Measurements from ENCODE around the gene EFTUD2.
"Not testable (repeated sequence)": the region's sequence is repeated elsewhere in the genome, so short reads cannot be mapped to it uniquely, and the experiment has no call there.

The EFTUD2 gene

DNA sequence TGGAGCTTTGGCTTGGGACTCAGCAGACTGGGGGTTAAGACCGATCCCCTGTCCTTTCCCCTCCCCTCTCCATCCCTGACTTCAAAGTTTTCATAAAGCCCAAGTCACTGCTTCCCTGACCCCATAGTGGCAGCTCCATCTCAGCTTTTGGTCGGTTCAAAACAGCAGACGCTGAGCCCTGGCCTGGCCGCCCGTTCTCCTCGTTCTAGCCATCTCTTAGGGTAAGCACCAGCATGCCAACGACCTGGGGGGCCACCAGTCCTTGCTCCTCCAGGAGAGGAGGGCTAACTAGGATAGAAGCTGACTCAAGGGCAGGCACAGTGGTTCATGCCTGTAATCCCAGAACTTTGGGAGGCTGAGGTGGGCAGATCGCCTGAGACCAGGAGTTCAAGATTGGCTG is 53.0 kb downstream of the EFTUD2 start:
- no peak for DNase-seq

DNA sequence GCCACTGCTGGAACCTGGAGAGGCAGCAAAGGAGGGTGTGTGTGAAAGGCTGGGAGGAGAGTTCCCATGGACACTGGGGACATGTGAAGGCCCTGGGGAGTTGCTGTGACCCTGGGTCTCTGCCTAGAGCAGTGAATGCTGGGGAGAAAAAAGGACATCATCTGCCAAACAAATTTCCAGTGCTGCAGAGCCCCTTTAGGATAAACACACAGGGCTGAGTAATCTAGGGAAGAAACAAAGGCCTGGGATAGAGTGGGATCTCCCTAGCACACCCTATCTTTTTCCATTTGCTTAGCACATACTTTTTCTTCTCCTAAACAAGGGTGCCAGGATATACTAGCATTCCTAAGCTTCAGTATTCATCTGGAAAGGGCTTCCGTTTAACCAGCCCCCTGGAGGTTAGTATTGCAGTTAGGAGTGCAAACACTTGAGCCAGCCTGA is 54.8 kb downstream of the EFTUD2 start:
- no peak for DNase-seq

DNA sequence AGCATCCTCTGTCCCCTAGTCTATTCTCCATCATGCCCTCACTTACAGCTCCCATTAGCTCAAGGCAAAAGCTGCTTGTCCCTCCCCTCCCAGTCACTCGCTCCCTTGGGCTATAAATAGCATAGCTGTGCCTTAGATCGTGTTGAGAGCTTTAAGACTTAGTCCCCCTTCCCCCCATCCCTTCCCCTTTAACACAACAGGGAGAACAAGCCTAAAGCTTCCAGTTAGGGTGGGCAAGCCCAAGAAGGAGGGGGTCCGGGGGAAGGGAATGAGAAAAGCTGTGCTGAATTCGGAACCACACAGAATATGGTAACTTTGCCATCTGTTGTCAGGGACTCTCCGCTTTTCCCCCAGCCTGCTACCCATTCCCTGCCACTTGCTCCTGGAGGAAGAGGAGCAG is 56.5 kb downstream of the EFTUD2 start:
- no peak for DNase-seq

GRCh38 chr17:44840936-44841335 is 58.3 kb downstream of the EFTUD2 start:
- DNase-seq = no peak

DNA sequence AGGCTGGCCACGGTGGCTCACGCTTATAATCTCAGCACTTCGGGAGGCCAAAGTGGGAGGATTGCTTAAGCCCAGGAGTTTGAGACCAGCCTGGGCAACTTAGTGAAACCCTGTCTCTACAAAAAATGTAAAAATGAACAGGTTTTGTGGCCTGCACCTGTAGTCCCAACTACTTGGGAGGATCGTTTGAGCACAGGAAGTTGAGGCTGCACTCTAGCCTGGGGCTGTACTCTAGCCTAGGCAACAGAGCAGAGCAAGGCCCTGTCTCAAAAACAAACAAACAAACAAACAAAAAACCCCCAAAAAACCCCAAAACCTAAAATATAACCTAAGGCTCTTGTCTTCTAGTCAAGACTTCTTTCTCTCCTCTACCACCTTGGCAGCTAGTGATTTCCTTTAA is 59.0 kb downstream of the EFTUD2 start:
- no peak for DNase-seq

DNA sequence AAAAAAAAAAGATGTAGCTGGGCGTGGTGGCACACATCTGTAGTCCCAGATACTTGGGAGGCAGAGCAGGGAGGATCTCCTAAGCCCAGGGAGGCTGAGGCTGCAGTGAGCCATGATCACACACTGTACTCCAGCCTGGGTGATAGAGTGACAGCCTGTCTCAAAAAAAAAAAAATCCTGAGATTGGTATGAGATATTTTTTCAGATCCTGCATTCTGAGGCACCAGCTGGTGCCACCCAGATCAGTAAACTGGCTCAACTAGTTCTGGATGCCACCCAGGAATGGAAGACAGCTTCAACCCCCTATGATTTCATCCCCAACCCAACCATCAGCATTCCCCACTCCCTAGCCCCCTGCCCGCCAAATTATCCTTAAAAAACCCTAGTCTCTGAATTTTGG is 62.0 kb downstream of the EFTUD2 start:
- DNase-seq = no peak

- DNase-seq = no peak
These were observed 66.4 kb downstream of the EFTUD2 start for GRCh38 chr17:44832805-44833204.

GRCh38 chr17:44831371-44831770 is 67.9 kb downstream of the EFTUD2 start:
- DNase-seq = no peak

- no peak for DNase-seq
These were observed 68.6 kb downstream of the EFTUD2 start for GRCh38 chr17:44830359-44831288.

- no peak for DNase-seq
These were observed 69.5 kb downstream of the EFTUD2 start, which contains the start of gene GJC1 for GRCh38 chr17:44829523-44830358. Gene GJC1, minus strand, starts transcription at chr17:44830287. Its CDS starts 24,470 bp downstream, at chr17:44805817.

- no peak for DNase-seq
These were observed 70.2 kb downstream of the EFTUD2 start for GRCh38 chr17:44828919-44829522.

- DNase-seq = no peak
These were observed 71.4 kb downstream of the EFTUD2 start for GRCh38 chr17:44827863-44828262.

- DNase-seq = no peak
These were observed 73.0 kb downstream of the EFTUD2 start for GRCh38 chr17:44826123-44826790.

- not testable (repeated sequence) for DNase-seq
These were observed 74.0 kb downstream of the EFTUD2 start for GRCh38 chr17:44825236-44825635.

- peak; percentile 92 for DNase-seq
These were observed 78.5 kb downstream of the EFTUD2 start for GRCh38 chr17:44820631-44821212.

DNA sequence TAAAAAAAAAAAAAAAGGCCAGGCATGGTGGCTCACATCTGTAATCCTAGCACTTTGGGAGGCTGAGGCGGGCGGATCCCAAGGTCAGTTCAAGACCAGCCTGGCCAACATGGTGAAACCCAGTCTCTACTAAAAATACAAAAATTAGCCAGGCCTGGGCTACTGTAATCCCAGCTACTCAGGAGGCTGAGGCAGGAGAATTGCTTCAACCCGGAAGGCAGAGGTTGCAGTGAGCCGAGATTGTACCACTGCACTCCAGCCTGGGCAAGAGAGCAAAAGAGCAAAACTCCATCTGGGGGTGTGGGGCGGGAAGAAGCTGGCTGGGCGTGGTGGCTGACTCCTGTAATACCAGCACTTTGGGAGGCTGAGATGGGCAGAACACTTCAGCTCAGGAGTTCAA is 80.7 kb downstream of the EFTUD2 start:
- not testable (repeated sequence) for DNase-seq

DNA sequence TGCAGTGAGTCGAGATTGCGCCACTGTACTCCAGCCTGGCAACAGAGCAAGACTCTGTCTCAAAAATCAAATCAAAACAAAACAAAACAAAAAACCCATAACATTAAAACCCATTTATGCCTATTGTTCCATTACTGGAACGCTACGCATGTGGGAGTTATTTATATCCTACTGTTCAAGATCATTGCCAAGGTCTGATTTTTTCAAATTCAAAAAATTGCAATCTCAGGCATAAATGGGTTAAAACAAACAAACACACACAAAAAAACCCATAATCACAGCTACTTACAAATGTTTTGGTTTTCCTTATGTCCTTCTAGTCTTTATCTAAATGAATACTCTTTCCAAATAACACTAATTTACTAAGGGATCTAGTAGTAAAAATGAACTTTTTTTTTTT is 87.0 kb downstream of the EFTUD2 start:
- no peak for DNase-seq

DNA sequence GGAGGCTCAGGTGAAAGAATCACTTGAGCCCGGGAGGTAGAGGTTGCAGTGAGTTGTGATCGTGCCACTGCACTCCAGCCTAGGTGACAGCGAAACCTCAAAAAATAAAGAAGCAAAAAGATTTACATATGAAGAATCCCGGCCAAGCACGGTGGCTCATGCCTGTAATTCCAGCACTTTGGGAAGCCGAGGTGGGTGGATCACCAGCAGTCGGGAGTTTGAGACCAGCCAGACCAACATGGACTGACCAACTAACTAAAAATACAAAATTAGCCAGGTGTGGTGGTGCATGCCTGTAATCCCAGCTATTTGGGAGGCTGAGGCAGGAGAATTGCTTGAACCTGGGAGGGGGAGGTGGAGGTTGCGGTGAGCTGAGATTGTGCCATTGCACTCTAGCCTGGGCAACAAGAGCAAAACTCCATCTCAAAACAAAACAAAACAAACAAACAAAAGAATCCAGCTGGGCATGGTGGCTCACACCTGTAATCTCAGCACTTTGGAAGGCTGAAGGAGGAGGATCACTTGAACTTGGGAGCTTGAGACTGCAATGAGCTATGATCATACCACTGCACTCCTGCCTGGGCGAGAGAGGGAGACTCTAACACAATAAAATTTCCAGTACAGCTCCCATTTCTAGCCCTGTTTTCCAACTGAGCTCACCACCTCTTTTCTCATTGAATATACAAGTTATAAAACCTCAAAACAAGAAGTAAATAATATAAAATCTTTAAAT is 90.4 kb downstream of the EFTUD2 start:
- not testable (repeated sequence) for DNase-seq

GRCh38 chr17:44808156-44808555 is 91.1 kb downstream of the EFTUD2 start:
- DNase-seq = no peak

GRCh38 chr17:44807817-44808155 is 91.5 kb downstream of the EFTUD2 start:
- DNase-seq = no peak

DNA sequence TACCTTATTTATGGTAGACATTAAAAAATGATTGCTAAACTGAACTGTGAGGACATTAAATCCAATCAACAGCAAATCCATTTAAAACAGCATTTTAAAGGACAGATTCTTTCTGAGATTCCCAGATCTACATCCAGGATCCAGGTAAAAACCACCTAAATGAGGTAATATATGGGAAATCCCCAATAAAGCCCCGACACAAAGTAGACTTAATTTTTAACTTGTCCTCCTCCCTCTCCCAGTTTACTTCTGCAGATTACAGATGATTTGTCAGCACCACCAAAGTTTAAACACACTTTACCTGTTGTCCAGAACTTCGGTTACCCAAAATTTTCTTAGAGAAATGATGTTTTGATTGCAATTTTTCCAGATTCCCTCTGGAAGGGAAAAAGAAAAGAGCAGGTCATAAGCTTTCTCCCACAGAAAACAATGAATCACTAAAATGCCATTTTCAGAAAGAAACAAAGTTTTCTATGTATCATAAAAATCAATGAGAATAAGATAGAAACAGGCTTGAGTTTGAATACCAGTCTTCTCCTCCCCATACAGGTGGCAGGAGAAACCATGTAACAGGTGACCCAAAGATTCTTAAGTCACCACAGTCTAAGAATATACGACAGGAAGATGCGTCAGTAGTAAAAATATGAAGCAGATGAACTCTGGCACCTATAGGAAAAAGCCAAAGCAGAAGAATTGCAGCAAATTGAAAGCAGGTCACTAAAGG is 92.0 kb downstream of the EFTUD2 start:
- DNase-seq = no peak
